GM21737 (cell line): ENCODE data around the gene HPSE2.

Source experiments
- ATAC-seq: cut with Tn5 transposase; IDR thresholded peaks from one replicate; pipeline ENCODE4 v1.9.1; 2021; ENCODE audit warnings: mild to moderate bottlenecking, moderate library complexity; ENCODE audit not compliant: unreplicated experiment

The HPSE2 gene

DNA sequence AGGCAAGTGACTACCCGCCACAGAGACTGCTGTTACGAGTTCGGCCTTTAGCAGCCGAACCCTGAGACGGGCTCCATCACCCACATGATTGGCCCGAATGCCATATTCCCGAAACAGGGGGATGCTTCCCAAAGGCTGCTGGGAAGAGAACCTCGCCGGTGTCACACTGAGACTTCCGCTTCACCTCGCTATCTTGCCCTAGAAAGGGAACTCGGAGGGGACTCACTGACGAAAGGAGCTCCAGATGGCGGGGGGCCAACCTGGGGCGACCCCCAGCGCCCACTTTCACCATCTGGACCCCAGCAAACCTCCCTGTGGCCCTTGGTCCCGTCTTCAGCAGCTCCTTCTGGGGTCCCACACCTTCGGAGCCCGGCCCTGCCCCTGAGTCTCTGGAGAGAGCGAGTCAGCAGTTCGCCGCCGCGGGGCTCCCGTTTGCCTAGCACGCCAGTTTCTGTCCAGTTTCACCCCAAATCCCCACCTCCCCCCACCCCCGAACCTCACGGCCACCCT lies 789.4 kb downstream of the HPSE2 start:
- peak; percentile 26 for ATAC-seq

DNA sequence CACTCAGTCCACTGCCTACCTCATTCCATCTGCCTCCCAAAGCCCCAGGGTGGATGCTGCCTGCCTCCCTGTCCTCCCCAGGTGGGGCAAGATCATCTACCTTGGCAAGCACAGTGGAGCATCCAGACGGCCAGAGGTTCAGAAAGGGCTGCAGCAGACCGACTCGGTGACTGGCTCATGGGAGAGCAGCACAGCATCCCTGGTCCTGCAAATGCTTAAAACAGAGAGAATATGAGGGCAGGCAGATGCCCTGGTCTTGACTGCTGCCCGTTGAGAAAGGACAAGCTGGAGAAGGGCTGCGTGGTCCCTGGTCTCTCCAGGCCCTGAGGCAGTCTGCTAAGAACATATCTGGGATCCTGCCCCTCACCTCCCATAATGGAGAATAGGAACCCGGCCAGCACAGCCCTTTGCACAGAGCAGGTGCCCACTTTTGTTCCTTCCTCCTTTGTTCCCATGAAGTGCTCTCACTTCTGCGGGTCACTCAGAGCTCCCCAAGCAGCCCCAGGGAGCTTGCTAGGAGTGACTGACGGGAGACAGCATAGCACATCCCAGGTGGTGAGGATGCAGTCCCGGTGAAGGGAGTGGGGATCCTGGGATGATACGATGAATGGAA lies 790.3 kb downstream of the HPSE2 start:
- no peak for ATAC-seq

DNA sequence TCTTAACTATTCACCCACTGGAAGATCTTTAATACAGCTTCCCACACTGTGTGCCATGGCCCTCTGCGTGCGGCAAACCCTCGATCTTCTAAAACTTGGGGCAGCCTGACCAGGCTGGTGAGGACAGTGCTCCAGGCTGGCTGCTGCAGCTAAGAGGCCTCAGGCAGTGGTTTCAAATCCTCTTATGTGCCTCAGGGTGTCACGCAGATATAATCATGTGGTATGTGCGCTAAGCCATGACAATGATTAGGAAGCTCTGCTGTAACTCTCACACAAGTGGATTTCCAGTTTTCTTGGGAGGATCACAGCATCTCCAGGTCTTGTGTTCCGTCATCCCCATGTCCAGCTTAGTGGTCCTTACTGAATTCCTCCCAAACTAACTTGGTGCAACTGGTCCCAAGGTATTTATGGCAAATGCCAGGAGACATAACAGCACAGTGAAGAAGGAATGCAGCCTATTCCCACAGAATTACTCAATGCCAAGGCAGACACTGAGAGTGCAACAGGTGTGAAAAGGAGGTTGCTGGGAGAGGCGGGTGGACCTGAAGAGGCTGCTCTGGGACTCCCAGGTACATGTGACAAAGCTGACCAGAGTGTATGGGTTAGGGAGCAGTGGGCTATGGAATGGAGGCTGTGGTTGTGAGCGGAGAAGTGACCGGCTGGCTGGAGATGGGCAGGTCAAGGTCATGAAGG lies 791.2 kb downstream of the HPSE2 start:
- ATAC-seq: no peak

DNA sequence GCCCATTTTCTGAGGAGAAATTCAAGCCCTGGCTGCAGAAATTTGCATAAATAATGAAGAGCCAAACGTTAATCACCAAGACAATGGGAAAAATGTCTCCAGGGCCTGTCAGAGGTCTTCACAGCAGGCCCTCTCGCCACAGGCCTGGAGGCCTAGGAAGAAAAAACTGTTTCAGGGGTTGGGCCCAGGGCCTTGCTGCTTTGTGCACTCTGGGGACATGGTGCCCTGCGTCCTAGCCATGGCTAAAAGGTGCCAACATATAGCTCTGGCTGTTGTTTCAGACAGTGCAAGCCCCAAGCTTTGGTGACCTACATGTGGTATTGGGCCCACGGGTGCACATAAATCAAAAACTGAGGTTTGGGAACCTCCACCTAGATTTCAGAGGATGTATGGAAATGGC lies 796.9 kb downstream of the HPSE2 start:
- no peak for ATAC-seq

DNA sequence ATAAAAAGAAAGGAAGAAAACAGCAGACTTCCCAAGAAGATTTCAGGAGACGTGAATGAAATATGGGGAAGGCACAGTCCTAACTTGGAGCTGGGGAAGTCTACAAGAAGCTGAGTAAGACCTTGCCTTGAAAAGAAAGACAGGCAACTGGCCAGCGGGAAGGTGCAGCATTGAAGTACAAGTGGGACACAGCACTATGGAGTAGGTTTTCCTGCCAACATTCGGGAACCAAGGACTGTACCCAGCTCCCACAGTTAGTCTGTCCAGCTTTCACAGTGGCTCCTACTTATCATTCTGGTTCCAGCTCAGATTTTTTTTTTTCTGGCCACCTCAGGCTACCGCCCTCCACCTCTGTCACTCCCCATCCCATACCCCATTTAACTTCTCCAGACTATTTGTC lies 798.9 kb downstream of the HPSE2 start:
- no peak for ATAC-seq

DNA sequence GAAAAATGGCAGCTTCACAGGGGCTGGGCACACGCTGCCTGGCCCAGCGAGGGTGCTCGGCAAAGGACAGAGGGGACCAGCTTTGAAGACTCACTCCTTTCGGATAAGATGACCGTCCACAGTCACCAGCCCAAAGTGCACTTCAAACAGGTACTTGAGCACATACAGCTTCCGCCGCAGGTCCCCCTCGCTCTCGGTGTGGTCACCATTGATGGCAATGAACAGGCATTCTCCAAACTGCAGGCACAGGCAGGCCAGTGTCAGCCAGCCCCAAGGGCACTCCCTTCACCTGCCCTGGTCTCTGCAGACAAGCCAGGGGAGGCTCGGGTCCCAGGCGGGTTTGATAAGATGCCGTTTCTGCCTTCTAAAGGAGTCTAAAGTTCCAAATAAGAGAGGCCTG lies 800.5 kb downstream of the HPSE2 start:
- no peak for ATAC-seq

DNA sequence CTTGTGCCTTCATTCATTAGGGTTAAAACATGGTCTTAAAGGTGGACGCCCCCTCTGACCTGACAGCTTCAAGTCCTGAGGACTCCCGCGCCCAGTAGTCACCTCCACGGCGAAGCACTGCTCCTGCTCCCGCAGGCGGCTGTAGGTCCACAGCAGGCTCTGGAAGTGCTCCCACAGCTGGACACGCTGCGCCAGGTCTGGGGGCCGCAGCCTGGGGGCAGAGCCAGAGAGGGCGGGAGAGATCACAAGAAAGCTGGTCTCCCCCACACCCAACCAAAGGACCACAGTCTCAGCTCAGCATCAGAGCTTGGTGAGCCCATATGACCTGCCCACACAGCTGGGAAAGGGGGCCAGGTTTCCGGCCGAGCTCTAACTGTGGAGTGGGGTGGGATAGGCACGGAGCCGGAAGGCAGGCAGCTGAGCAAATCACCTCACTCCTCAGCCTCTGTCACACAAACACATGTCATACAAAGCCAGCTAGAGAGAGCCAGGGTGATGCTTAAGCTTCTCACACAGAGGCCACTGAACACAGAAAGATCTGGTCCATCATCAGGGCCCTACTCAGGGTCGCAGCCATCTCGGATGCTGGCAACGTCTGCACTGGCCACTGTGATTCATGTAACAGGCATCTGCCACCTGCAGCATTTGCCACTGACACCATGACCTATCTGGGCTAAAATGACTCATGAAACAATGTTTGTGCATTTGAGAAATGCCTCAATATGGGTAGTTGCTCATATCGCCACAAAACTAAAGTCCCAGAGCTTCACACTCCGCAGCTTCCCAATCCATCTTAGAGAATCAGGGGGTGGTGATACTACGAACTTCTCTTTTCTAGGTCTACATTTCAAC lies 801.5 kb downstream of the HPSE2 start:
- no peak for ATAC-seq

DNA sequence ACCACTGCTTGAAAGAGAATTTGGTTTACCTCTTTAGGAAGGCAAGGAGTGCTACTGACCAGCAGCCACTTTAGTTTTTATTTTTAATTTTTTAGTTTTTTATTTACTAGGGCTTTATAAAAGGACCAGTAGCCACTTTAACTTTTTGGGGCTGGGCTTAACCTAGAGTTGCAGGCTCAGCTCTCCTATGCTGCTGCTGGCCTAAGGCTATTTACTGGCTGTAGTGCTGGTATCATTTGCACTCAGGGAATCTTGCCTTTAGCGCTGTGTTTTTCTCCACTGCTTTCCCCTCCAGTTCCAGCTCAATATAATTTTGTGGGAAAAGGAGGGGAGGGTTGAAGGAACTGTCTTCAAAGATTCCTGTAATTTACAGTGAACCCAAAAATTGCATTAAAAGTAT lies 802.3 kb downstream of the HPSE2 start:
- ATAC-seq: no peak

DNA sequence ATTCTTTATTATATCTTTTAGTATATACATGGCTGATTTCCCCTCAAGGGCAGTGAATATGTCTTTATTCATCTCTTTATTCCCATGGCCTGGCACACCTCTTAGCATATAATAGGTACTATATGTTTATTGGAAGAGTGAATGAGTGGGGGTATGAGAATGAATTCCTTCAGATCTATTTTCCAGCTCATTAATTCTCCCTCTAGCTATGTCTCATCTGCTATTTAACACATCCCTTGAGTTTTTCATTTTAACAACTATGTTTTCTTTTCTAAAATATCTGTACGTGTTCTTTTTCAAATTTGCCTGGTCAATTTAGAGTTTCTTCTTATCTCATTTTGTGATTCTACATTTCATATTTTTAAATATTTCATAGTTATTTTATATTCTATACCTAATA lies 803.3 kb downstream of the HPSE2 start:
- ATAC-seq: no peak

DNA sequence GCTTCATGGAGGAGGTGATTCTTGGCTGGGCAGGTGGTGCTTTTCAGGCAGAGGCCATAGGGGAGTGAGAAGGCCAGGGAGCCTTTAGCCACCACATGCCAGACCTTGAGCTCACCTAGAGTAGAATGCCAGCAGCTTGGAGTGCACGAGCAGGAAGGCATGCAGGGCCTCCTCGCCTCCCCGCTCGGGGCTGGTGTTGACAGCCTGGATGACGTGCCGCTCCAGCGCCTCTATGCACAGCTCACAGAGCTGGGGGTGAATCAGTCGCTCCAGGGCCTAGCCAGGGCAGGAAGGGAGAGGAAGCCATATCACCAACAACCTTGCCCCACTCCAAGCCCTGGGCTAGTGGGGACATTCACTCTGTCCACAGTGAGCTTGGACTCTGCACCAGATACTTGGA lies 804.6 kb downstream of the HPSE2 start:
- no peak for ATAC-seq

DNA sequence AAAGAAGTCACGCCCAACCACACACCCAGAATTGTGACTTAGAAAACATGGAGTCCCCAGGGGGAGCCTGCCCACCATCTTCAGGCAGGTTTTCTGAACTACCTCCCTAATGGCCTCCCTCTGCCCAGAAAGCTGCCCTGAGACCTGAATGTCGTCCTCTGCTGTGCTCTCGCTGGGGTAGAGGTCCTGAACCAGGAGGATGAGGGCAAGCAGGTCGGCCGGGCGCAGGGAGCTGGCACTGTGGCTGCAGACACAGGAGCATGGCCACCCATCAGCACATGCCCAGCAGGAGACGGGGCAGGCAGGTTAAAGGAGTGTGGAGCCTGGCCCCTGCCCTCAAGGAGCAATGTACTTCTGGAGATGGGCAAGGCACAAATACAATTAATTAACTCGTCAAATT lies 805.2 kb downstream of the HPSE2 start:
- ATAC-seq: no peak

DNA sequence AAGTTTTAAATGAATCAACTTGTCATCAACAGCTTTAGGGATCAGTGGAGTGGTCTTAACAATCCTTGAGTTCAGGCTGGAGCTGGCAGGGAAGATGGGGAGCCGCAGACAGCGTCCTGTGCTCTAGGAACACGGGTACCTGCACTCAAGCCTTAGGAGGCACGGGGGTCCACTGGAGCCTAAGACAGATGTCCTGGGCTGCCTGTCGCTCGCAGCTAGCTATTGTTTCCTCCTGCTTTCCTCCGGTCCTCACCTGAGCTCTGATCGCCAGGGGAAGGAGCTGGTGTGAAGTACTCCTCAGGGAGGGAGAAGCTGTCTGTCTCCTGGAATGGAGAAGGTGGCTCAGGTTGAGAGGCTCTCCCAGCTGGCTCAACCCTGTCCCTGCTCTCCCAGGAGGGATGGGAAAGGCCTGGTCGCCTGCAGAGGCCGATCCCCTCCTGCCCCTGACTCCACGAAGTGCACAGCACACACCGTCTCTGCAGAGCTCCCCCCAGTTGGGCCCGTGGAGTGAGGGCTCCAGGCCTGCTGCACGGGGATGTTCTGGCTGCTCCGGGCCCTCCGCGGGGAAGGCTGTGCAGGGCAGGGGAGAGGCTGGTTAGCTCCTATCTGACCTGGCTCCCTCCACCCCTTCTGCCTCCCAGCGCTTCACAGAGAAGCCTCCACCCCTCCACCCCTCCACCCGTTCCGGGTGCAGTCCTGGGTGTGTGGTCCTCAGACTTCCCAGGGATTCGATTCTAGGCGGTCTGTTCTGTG lies 806.2 kb downstream of the HPSE2 start:
- ATAC-seq: no peak

DNA sequence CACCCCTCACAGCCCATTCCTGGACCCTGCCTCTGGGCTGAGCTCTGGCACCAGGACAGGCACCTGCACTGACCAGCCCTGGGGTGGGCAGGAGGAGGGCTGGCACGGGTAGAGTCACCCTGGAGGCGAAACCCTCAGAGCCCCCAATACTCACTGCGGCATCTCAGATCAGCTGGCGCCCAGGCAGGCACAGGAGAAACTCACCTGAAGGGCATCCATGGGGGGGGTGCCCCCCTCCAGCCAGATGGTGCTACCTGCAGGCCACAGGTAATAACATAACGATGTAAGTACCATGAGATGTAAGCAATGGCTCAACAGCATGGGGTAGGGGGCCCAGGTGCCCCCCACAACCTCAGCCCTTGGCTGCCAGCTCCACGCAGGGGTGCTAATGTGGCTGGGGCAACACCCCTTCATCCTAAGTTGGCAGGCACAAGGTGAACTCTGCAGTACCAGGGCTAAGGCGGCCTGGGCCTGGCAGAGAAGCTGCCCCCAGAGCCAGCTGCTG lies 808.6 kb downstream of the HPSE2 start:
- ATAC-seq: no peak

DNA sequence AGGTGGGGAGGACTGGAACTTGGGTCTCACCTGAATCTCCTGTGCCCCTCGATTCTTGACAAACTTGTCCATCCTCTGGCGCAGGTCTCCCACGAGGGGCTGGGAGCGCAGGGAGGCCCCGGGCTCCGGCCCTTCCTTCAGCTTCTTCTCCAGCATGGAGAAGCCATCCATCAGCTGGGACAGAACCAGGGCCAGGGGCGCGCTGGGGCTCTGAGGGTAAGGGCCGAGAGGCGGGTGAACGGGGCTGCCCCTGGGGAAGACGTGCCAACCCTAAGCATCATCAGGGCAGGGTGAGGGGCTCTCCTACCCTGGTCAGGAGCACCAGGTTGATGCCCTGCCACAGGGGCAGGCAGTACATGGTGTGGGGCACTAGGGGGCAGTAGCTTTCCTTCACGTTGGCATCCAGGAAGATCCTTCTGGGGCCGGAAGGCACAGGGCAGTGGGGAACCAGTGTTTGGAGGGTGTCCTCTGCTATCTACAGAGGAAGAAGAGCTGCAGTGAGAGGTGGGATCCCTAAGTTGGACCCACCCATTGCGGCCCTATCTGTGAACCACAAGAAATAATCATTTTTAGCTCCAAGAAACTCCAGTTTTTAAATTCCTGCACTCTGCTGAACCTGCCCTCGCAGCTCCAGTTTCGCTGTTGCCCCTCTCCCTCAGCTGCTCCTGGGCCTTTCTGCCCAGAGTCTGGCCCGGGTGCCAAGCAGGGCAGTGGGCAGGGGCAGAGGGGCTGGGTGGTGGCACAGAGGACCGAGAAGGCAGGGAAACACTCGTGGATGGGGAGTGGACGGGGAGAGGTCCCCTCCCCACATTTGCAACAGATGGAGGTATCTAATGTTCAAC lies 809.9 kb downstream of the HPSE2 start:
- no peak for ATAC-seq

DNA sequence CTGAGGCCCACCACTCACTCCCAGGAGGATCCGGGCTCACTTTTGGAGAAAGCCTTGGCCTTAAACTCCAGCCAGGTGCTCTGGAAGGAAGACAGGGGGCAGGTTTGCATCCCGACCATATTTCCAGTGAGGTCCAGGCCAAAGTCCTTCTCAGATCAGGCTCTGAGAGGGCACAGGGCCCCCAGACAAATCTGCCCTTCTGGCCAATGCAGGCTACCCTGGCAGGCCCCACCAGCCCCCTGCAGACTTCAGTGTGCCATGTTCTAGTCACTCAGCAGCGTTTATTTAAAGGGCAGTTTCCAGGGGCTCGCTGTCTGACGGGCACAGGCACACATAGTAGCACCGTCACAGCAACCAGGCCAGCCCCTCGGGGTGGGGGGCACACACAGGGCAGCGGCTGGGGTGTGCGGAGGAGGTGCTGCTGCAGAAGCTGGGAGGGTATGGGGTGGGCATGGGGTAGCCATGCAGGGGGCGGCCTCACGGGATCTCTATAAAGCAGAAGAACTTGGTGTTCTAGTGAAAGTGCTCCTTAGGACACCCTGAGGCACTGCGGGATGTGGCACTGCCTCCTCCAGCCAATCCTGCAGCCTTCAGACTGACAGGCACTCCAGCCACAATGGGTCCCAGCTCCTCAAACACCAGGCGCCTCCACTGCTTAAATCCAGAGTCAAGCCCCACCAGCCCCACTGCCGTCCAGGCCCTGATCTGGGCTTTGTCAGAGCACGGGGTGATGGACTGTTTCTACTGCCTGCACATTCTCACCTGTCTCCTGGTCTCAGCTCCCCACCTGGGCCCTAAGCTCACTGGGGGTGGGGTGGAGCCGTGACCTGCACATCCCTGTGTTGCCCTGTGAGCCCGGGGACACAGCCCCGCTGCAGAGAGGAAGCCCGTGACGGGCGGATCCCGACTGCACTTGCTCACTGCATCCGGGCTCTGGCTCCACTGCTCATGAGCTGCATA lies 811.1 kb downstream of the HPSE2 start:
- no peak for ATAC-seq

DNA sequence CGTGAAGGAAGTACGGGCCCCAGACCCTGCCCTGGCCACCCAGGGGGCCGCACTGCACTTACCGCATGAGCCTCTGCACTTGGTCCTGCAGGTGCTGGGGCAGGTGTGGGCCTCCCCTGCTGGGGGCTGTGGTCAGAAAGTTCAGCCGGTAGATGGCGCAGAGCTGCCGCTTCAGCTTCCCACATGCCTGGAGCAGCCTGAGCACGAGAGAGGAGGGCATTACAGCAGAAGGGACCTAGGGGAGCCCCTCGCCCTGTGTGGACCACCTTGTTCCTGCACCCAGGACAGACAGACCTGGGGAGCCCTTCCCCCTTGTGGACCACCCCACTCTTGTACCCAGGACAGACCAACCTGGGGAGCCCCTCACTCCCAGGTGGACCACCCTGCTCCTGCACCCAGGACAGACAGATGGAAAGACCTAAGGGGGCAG lies 811.9 kb downstream of the HPSE2 start:
- no peak for ATAC-seq

DNA sequence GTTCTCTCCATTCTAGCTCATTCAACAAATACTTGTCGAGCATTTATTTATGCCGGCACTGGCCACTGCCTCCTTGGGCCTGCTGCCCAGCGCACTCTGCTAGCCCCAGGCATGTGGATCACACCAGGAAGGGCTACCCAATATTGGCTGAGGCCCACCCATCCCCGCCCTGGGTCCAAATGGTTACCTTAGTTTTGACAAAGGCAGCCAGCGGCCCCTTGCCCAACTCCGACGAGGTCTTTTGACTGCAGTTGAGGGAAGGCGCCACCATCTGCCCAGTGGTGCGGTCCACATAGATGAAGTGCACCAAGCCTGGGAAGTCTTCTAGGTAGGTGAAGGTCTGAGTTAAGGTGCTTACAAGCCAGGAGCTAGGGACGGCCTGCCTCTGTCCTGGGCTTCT lies 813.5 kb downstream of the HPSE2 start:
- no peak for ATAC-seq

DNA sequence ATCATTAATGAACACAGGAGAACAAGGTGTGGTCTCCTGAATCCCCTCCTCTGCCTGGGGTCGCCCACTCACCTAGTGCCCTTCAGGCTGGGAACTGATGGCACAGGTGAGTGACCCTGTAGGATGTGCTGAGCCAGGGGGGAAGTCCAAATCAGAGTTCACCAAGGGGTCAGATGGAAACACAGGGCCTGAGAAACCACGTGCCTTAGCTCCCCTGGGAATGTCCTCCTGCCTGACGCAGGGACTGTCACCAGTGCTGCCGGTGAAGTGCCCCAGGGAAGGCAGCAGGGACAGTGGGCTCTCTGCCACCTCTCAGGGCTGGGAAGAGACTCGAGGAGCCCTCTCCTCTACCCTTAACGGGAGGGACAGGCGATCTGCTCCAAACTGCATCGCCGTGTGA lies 814.9 kb downstream of the HPSE2 start:
- no peak for ATAC-seq
